HG03108 (cell line): Measurements from ENCODE around the gene PDE8B.

ENCODE experiments used
- ATAC-seq: cut with Tn5 transposase; IDR thresholded peaks from one replicate; pipeline ENCODE4 v1.9.1; 2021; ENCODE audit warnings: moderate library complexity; ENCODE audit not compliant: unreplicated experiment

Gene PDE8B

GRCh38 chr5:77186652-77187370 lies 23.7 kb upstream of the PDE8B start:
- ATAC-seq = no peak

- no peak for ATAC-seq
Observed at GRCh38 chr5:77189421-77189820, 21.1 kb upstream of the PDE8B start.

- ATAC-seq = no peak
Observed at GRCh38 chr5:77192441-77193050, 17.9 kb upstream of the PDE8B start.

GRCh38 chr5:77194762-77195161 lies 15.7 kb upstream of the PDE8B start:
- no peak for ATAC-seq

GRCh38 chr5:77197840-77198554 lies 12.5 kb upstream of the PDE8B start:
- ATAC-seq = no peak

- ATAC-seq = no peak
Observed at GRCh38 chr5:77200663-77201062, 9.8 kb upstream of the PDE8B start.

GRCh38 chr5:77202145-77202544 lies 8.3 kb upstream of the PDE8B start:
- ATAC-seq = no peak

GRCh38 chr5:77204967-77205366 lies 5.5 kb upstream of the PDE8B start:
- ATAC-seq = no peak

GRCh38 chr5:77208507-77209163 lies 1.8 kb upstream of the PDE8B start:
- ATAC-seq = no peak

- no peak for ATAC-seq
Observed at GRCh38 chr5:77209495-77210090, 887 bp upstream of the PDE8B start.

- ATAC-seq = no peak
Observed at GRCh38 chr5:77210964-77211690, 647 bp downstream of the PDE8B start.

GRCh38 chr5:77211691-77212047 lies 1.2 kb downstream of the PDE8B start:
- no peak for ATAC-seq

- no peak for ATAC-seq
Observed at GRCh38 chr5:77213601-77214000, 3.1 kb downstream of the PDE8B start.

- no peak for ATAC-seq
Observed at GRCh38 chr5:77214151-77214550, 3.7 kb downstream of the PDE8B start.

GRCh38 chr5:77218263-77218662 lies 7.8 kb downstream of the PDE8B start:
- no peak for ATAC-seq

- no peak for ATAC-seq
Observed at GRCh38 chr5:77221115-77221514, 10.6 kb downstream of the PDE8B start.

GRCh38 chr5:77222722-77223121 lies 12.2 kb downstream of the PDE8B start:
- ATAC-seq = no peak

GRCh38 chr5:77223653-77224052 lies 13.2 kb downstream of the PDE8B start:
- ATAC-seq = no peak

- ATAC-seq = no peak
Observed at GRCh38 chr5:77224672-77225355, 14.3 kb downstream of the PDE8B start.

- no peak for ATAC-seq
Observed at GRCh38 chr5:77225531-77225930, 15.1 kb downstream of the PDE8B start.
